SH-SY5Y (cell line): Measurements from ENCODE around the gene DPP6.

Experiments used
- GATA2 ChIP-seq: IDR thresholded peaks from 2 replicates; pipeline ENCODE4 v1.6.1; 2011; ENCODE audit warnings: mild to moderate bottlenecking, low read depth, low read length
- GATA3 ChIP-seq: IDR thresholded peaks from 2 replicates; pipeline ENCODE4 v1.6.1; 2011; ENCODE audit warnings: low read depth, mild to moderate bottlenecking, low read length, moderate library complexity

GRCh38 chr7:154409703-154410311 lies 357.6 kb downstream of the DPP6 start:
- no peak for TF ChIP-seq GATA2
- TF ChIP-seq GATA3, result no peak
